K562 (cell line): ENCODE data around the gene CCDC9. TPM values are rescaled to one million over a fixed set of nuclear protein-coding genes. Genes with fewer than 3 reads are reported as not detected.

ENCODE experiments used
- ATF1 ChIP-seq, 2 experiments: fragments of 450-650 bp in 1 of 2; IDR thresholded peaks; 2 replicates each; pipeline ENCODE4 v1.6.1; 2016; ENCODE audit warnings: missing compliant biosample characterization in 1 of 2, missing genetic modification characterization in 1 of 2
- CBX1 ChIP-seq: sonication (generic); IDR thresholded peaks from 2 replicates; pipeline ENCODE4 v1.6.1; 2016; ENCODE audit warnings: antibody characterized with exemption, low read depth, mild to moderate bottlenecking
- FOXJ3 ChIP-seq: sonication (generic); formaldehyde crosslinking; IDR thresholded peaks from 2 replicates; pipeline ENCODE4 v1.4.0; 2020; ENCODE audit warnings: mild to moderate bottlenecking, missing genetic modification reagents
- FOXM1 ChIP-seq, 2 experiments: fragments of 450-650 bp in 1 of 2; sonication (generic) in 1 of 2; formaldehyde crosslinking in 1 of 2; IDR thresholded peaks; 2 replicates each; pipeline versions ENCODE4 v1.6.1 to v1.9.0; 2017 to 2022; ENCODE audit warnings: low read depth in 2 of 2, mild to moderate bottlenecking in 2 of 2, missing genetic modification reagents in 1 of 2, moderate library complexity in 1 of 2
- FOXP1 ChIP-seq: sonication (generic); formaldehyde crosslinking; IDR thresholded peaks from 2 replicates; pipeline ENCODE4 v1.8.0; 2022; ENCODE audit warnings: mild to moderate bottlenecking, missing genetic modification reagents
- HDAC8 ChIP-seq: fragments of 450-650 bp; IDR thresholded peaks from 2 replicates; pipeline ENCODE4 v1.6.1; 2016; ENCODE audit warnings: mild to moderate bottlenecking, missing genetic modification characterization, moderate library complexity, missing compliant biosample characterization
- HNRNPLL ChIP-seq: fragments of 200-400 bp; formaldehyde crosslinking; IDR thresholded peaks from 2 replicates; pipeline ENCODE4 v1.6.1; 2017; ENCODE audit warnings: low read length, low read depth, mild to moderate bottlenecking; ENCODE audit not compliant: poor library complexity, severe bottlenecking
- MAFF ChIP-seq: IDR thresholded peaks from 2 replicates; pipeline ENCODE4 v1.6.1; 2012; ENCODE audit warnings: low read length, improper control_type of control experiment
- PCBP2 ChIP-seq: fragments of 200-400 bp; formaldehyde crosslinking; IDR thresholded peaks from 2 replicates; pipeline ENCODE4 v1.6.1; 2018; ENCODE audit warnings: low read length, low read depth, mild to moderate bottlenecking, moderate library complexity; ENCODE audit not compliant: poor library complexity, severe bottlenecking
- PYGO2 ChIP-seq: fragments of 450-650 bp; IDR thresholded peaks from 2 replicates; pipeline ENCODE4 v1.6.1; 2016; ENCODE audit warnings: mild to moderate bottlenecking, missing genetic modification characterization, moderate library complexity, missing compliant biosample characterization
- RBFOX2 ChIP-seq: fragments of 200-400 bp; formaldehyde crosslinking; IDR thresholded peaks from 2 replicates; pipeline ENCODE4 v1.6.1; 2017; ENCODE audit warnings: low read depth, mild to moderate bottlenecking, low read length, moderate library complexity
- SREBF2 ChIP-seq: sonication (generic); formaldehyde crosslinking; IDR thresholded peaks from 2 replicates; pipeline ENCODE4 v1.4.0; 2020; ENCODE audit warnings: mild to moderate bottlenecking, missing genetic modification reagents
- TCF7L2 ChIP-seq: fragments of 150-350 bp; IDR thresholded peaks from 2 replicates; pipeline ENCODE4 v1.6.1; 2016; ENCODE audit warnings: low read depth, mild to moderate bottlenecking, low read length, moderate library complexity
- XRCC5 ChIP-seq: fragments of 200-400 bp; formaldehyde crosslinking; IDR thresholded peaks from 2 replicates; pipeline ENCODE4 v1.6.1; 2017; ENCODE audit warnings: low read depth, mild to moderate bottlenecking, low read length
- ZNF384 ChIP-seq: IDR thresholded peaks from 2 replicates; pipeline ENCODE4 v1.6.1; 2012; ENCODE audit warnings: low read depth, low read length, improper control_type of control experiment
- ZNF668 ChIP-seq: fragments of 250-450 bp; sonication (Bioruptor Pico); IDR thresholded peaks from 2 replicates; pipeline ENCODE4 v1.8.0; 2022; ENCODE audit warnings: mild to moderate bottlenecking, inconsistent platforms
- ZNF778 ChIP-seq: fragments of 450-650 bp; formaldehyde crosslinking; IDR thresholded peaks from 2 replicates; pipeline ENCODE4 v1.4.0; 2020; ENCODE audit warnings: mild to moderate bottlenecking, moderate library complexity
- polyA plus RNA-seq, 8 experiments: library from polyadenylated mRNA; depleted of rRNA in 4 of 8; stranded (reverse) in 5 of 8; unstranded in 3 of 8; fragments of >200 nt; fragmentation: Nextera tagmentation in 2 of 8; fragmentation: Illumina TruSeq in 1 of 8; extraction: Ambion mirVana in 2 of 8; extraction: Trizol in 1 of 8; gene quantifications; 2 replicates each; pipeline versions ENCODE4 v1.2.1 to v1.2.3, GENCODE V29; 2011 to 2014; ENCODE audit warnings: inconsistent platforms in 1 of 8, missing spikeins in 1 of 8
- total RNA-seq, 7 experiments: library from RNA; depleted of rRNA in 6 of 7; stranded (reverse); fragments of >200 nt in 6 of 7; fragmentation: Illumina TruSeq in 2 of 7; extraction: Trizol in 2 of 7; gene quantifications; 2 replicates each; pipeline versions ENCODE4 v1.2.1 to v1.2.3, GENCODE V29; 2011 to 2021; ENCODE audit warnings: low replicate concordance in 1 of 7
- TF ChIP-seq, protein P1 (sequence below): fragments of 450-650 bp; IDR thresholded peaks from 2 replicates; pipeline ENCODE4 v1.6.1; 2016; ENCODE audit warnings: missing biosample characterization, missing genetic modification characterization
- TF ChIP-seq, protein P2 (sequence below): fragments of 250-450 bp; sonication (Bioruptor Pico); IDR thresholded peaks from 2 replicates; pipeline ENCODE4 v1.4.0; 2020; ENCODE audit warnings: mild to moderate bottlenecking, moderate library complexity
- TF ChIP-seq, protein P3 (sequence below), 2 experiments: fragments of 450-650 bp in 1 of 2; sonication (generic) in 1 of 2; formaldehyde crosslinking in 1 of 2; IDR thresholded peaks in 1 of 2; conservative IDR thresholded peaks in 1 of 2; 2 replicates each; pipeline versions ENCODE4 v1.6.1 to v1.8.1; 2016 to 2023; ENCODE audit warnings: mild to moderate bottlenecking in 2 of 2, moderate library complexity in 2 of 2, inconsistent platforms in 1 of 2, missing genetic modification reagents in 1 of 2
- TF ChIP-seq, protein P4 (sequence below): sonication (generic); formaldehyde crosslinking; IDR thresholded peaks from 2 replicates; pipeline ENCODE4 v1.8.1; 2023; ENCODE audit warnings: mild to moderate bottlenecking, missing genetic modification reagents

Gene CCDC9
- total and polyA plus RNA-seq, 9 of the 15 experiments (the other 6 are each of a cell fraction or from before 2014, with no cell fraction given) = 0.23 to 38.6 (median 8.4) TPM

DNA sequence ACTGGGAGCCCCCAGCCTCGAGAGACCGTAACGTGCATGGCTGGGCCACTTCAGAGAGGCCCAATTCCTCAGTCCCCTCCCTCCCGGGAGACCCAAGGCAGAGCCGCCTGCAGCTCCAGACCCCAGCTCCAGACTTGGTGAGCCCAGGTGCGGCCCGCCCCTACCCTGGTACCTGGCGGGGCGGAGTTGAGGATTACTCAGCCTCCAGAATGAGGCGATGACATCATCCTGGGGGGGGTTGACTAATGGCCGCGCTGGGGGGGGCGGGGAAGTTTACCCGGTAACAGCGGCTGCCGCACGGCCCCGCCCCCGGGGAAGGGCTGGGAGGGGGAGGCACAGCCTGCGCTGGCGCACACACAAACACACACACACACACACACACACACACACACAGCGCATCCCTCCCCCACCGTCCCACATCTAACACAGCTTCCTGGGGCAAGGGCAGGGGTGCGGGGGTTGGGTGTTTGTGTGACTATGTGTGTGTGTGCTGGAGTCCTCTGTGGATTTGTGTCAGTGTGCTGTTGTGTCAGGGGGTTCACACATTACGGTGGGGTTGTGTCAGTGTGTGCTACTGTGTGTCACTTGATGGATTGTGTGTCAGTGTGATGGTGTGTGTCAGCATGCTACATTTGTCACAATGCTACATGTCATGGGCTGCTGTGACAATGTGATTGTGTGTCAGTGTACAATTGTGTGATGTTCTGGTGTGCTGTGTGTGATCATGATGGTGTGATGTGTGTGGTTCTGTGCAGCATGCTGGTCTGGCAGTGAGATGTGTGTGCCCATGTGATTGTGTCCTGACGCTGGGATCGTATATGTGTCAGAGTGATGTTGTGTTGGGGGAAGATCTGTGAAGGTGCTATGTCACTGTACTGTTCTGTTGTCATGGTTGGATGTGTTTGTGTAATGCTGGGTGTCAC, 15.1 kb upstream of the CCDC9 start (continued):
- TF ChIP-seq HDAC8 (0 out of 2 replicates have a peak, but pooled peaks have one; percentile 26), PCBP2 (no peak), MAFF (no peak), FOXM1 (IDR thresholded peaks at IDR 0.05; ENCODE audit: low read depth) (0 out of 2 replicates have a peak, but pooled peaks have one; percentile 12), FOXM1 (CRISPR knock-in tag; IDR thresholded peaks at IDR 0.05; ENCODE audit: low read depth) (no peak), RBFOX2 (peak; percentile 70), SREBF2 (CRISPR knock-in tag) (no peak), FOXP1 (CRISPR knock-in tag) (peak; percentile 22; the same call in 1 of the 2 replicates), PYGO2 (no peak), FOXJ3 (CRISPR knock-in tag) (no peak), ATF1 (CRISPR knock-in tag; IDR thresholded peaks at IDR 0.05) (no peak), ATF1 (tag; IDR thresholded peaks at IDR 0.05) (peak; percentile 72), HNRNPLL (no peak), ZNF384 (no peak), TCF7L2 (no peak), CBX1 (peak; percentile 93), ZNF778 (CRISPR knock-in tag) (no peak), XRCC5 (peak; percentile 40; the same call in 1 of the 2 replicates), ZNF668 (CRISPR knock-in tag) (no peak)
- TF ChIP-seq, protein P1, sequence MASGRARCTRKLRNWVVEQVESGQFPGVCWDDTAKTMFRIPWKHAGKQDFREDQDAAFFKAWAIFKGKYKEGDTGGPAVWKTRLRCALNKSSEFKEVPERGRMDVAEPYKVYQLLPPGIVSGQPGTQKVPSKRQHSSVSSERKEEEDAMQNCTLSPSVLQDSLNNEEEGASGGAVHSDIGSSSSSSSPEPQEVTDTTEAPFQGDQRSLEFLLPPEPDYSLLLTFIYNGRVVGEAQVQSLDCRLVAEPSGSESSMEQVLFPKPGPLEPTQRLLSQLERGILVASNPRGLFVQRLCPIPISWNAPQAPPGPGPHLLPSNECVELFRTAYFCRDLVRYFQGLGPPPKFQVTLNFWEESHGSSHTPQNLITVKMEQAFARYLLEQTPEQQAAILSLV (tag) = peak; percentile 25; the same call in 1 of the 2 replicates
- TF ChIP-seq, protein P2, sequence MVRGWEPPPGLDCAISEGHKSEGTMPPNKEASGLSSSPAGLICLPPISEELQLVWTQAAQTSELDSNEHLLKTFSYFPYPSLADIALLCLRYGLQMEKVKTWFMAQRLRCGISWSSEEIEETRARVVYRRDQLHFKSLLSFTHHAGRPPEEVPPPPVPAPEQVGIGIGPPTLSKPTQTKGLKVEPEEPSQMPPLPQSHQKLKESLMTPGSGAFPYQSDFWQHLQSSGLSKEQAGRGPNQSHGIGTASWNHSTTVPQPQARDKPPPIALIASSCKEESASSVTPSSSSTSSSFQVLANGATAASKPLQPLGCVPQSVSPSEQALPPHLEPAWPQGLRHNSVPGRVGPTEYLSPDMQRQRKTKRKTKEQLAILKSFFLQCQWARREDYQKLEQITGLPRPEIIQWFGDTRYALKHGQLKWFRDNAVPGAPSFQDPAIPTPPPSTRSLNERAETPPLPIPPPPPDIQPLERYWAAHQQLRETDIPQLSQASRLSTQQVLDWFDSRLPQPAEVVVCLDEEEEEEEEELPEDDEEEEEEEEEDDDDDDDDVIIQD (CRISPR knock-in tag) = no peak
- TF ChIP-seq, protein P3, sequence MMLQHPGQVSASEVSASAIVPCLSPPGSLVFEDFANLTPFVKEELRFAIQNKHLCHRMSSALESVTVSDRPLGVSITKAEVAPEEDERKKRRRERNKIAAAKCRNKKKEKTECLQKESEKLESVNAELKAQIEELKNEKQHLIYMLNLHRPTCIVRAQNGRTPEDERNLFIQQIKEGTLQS (IDR thresholded peaks at IDR 0.05) = peak; percentile 100
- TF ChIP-seq, protein P3 (CRISPR knock-in tag; conservative IDR thresholded peaks at IDR 0.05) = peak; percentile 99
- TF ChIP-seq, protein P4, sequence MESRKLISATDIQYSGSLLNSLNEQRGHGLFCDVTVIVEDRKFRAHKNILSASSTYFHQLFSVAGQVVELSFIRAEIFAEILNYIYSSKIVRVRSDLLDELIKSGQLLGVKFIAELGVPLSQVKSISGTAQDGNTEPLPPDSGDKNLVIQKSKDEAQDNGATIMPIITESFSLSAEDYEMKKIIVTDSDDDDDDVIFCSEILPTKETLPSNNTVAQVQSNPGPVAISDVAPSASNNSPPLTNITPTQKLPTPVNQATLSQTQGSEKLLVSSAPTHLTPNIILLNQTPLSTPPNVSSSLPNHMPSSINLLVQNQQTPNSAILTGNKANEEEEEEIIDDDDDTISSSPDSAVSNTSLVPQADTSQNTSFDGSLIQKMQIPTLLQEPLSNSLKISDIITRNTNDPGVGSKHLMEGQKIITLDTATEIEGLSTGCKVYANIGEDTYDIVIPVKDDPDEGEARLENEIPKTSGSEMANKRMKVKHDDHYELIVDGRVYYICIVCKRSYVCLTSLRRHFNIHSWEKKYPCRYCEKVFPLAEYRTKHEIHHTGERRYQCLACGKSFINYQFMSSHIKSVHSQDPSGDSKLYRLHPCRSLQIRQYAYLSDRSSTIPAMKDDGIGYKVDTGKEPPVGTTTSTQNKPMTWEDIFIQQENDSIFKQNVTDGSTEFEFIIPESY (CRISPR knock-in tag) = no peak
